Panc1 (cell line): ENCODE results near the gene KMT2C. TPM values are rescaled to one million over a fixed set of nuclear protein-coding genes. Genes with fewer than 3 reads are reported as not detected.

Experiments used
- ATAC-seq: fragments of 200-7000 bp; cut with Tn5 transposase; 2 replicates; pipeline ENCODE4 v1.9.1; 2020; ENCODE audit warnings: mild to moderate bottlenecking, moderate library complexity
- BruUV-seq: library from RNA; stranded (reverse); fragments of 400-500 nt; replicated peaks from 2 replicates; lab custom pipeline; 2021; lab: Mats Ljungman, UMichigan
- CTCF ChIA-PET: fragments of 300-600 bp; sonication (Branson Sonifier 250); formaldehyde crosslinking; loops from one replicate; lab custom pipeline; 2022; ENCODE audit warnings: antibody characterized with exemption; lab: Charles Lee
- POLR2A ChIA-PET: fragments of 300-600 bp; sonication (Branson Sonifier 250); formaldehyde crosslinking; loops from one replicate; lab custom pipeline; 2022; ENCODE audit warnings: antibody characterized with exemption; lab: Charles Lee
- DNase-seq: peaks from one replicate; pipeline ENCODE4 v3.0.0-alpha.2; 2010; ENCODE audit warnings: low read depth, low spot score
- H3K27ac ChIP-seq: 2 replicates; pipeline ENCODE4 v1.5.1; 2011; ENCODE audit warnings: mild to moderate bottlenecking, low read length, inconsistent platforms
- H3K27me3 ChIP-seq: fragments of 200-500 bp; sonication (Bioruptor generic); 2 replicates; pipeline ENCODE4 v1.6.0; 2014; ENCODE audit warnings: low read length, inconsistent platforms; ENCODE audit not compliant: control insufficient read depth, insufficient read depth
- H3K36me3 ChIP-seq: fragments of 200-500 bp; sonication (Bioruptor generic); 2 replicates; pipeline ENCODE4 v1.5.1; 2014; ENCODE audit warnings: inconsistent platforms, mild to moderate bottlenecking, low read length, moderate library complexity; ENCODE audit not compliant: control insufficient read depth, insufficient read depth
- H3K4me1 ChIP-seq: 2 replicates; pipeline ENCODE4 v1.5.1; 2011; ENCODE audit warnings: inconsistent platforms, mild to moderate bottlenecking, low read length, moderate library complexity; ENCODE audit not compliant: control insufficient read depth, insufficient read depth
- H3K4me3 ChIP-seq, 2 experiments: 2 replicates each; pipeline ENCODE4 v1.5.1; 2011 to 2012; ENCODE audit warnings: low read depth in 2 of 2, low read length in 2 of 2, mild to moderate bottlenecking in 2 of 2, inconsistent platforms in 1 of 2, moderate library complexity in 1 of 2
- H3K9me3 ChIP-seq: fragments of 200-500 bp; sonication (Bioruptor generic); 2 replicates; pipeline ENCODE4 v1.5.1; 2014; ENCODE audit warnings: low read depth, mild to moderate bottlenecking, inconsistent platforms, low read length, moderate library complexity; ENCODE audit not compliant: control insufficient read depth, insufficient read depth
- CTCF ChIP-seq: fragments of 450-650 bp; IDR thresholded peaks from 2 replicates; pipeline ENCODE4 v1.5.1; 2017; ENCODE audit warnings: mild to moderate bottlenecking
- POLR2AphosphoS5 ChIP-seq: IDR thresholded peaks from 2 replicates; pipeline ENCODE4 v1.6.1; 2012; ENCODE audit warnings: mild to moderate bottlenecking, low read depth, low read length, moderate library complexity
- REST ChIP-seq, 2 experiments: IDR thresholded peaks; 2 replicates each; pipeline ENCODE4 v1.6.1; 2011 to 2012; ENCODE audit warnings: low read depth in 2 of 2, control low read depth in 1 of 2, low read length in 1 of 2, mild to moderate bottlenecking in 1 of 2, moderate library complexity in 1 of 2; ENCODE audit not compliant: insufficient read depth in 1 of 2
- SIN3A ChIP-seq: IDR thresholded peaks from 2 replicates; pipeline ENCODE4 v1.6.1; 2012; ENCODE audit warnings: low read depth, mild to moderate bottlenecking, low read length, moderate library complexity, borderline replicate concordance; ENCODE audit not compliant: insufficient read depth
- TCF7L2 ChIP-seq: IDR thresholded peaks from 2 replicates; pipeline ENCODE4 v1.6.1; 2011; ENCODE audit warnings: mild to moderate bottlenecking, low read depth, low read length, inconsistent platforms
- in situ Hi-C: cut with HindIII; loops from 2 replicates; pipeline ENCODE4 v1.10.0; 2016; ENCODE audit warnings: low sequenced_read_pairs, low pct_unique_long_range_greater_than_20kb
- intact Hi-C: fragments of 100-400 bp; cut with micrococcal nuclease; formaldehyde crosslinking; loops from one replicate; pipeline ENCODE4 v1.10.0; 2022; ENCODE audit not compliant: unreplicated experiment
- total RNA-seq: library from RNA; stranded (reverse); gene quantifications from one replicate; pipeline ENCODE4 v1.2.1, GENCODE V29; 2021; ENCODE audit not compliant: unreplicated experiment

Gene KMT2C
- total RNA-seq, 1 experiment from 2014 or later, result 42.5 TPM

- no TSS peak for BruUV-seq
- DNase-seq (no peak), ATAC-seq (no peak)
- no peak overlapping the region for H3K27ac ChIP-seq
- peaks cover 4% of the 10 kb centered on the region; the same call in 1 of the 2 replicates for H3K36me3 ChIP-seq
- H3K4me1 ChIP-seq, result no peaks in the 10 kb centered on the region
- no peak overlapping the region for H3K4me3 ChIP-seq
- H3K27me3 ChIP-seq, result no peaks in the 10 kb centered on the region
- in situ Hi-C loops, result no loop called here
- ChIA-PET CTCF (no interaction called here), POLR2A (no interaction called here)
- intact Hi-C loops, result no loop called here
- no peaks in the 10 kb centered on the region for H3K9me3 ChIP-seq
- TF ChIP-seq CTCF, result no peak
- no peak for TF ChIP-seq SIN3A
- TF ChIP-seq POLR2AphosphoS5, result no peak
- no peak for TF ChIP-seq TCF7L2
- no peak for TF ChIP-seq REST (IDR thresholded peaks at IDR 0.05; ENCODE audit: insufficient read depth in 1 of 2, low read depth in 2 of 2, low read length in 1 of 2)
These were observed 303.0 kb downstream of the KMT2C start for GRCh38 chr7:152132812-152133211.

GRCh38 chr7:152131981-152132494 is 303.8 kb downstream of the KMT2C start:
- ATAC-seq (0 out of 2 replicates have a peak, but pooled peaks have one; percentile 16), DNase-seq (no peak)
- intact Hi-C loops, result no loop called here
- TF ChIP-seq CTCF, result no peak
- no peak for TF ChIP-seq REST (IDR thresholded peaks at IDR 0.05; ENCODE audit: insufficient read depth in 1 of 2, low read depth in 2 of 2, low read length in 1 of 2)
- TF ChIP-seq POLR2AphosphoS5, result no peak
- no peak for TF ChIP-seq TCF7L2
- no peak for TF ChIP-seq SIN3A
- H3K4me3 ChIP-seq, result no peak overlapping the region
- H3K27me3 ChIP-seq, result no peaks in the 10 kb centered on the region
- no peak overlapping the region for H3K27ac ChIP-seq
- in situ Hi-C loops, result no loop called here
- peaks cover 4% of the 10 kb centered on the region; the same call in 1 of the 2 replicates for H3K36me3 ChIP-seq
- no peaks in the 10 kb centered on the region for H3K9me3 ChIP-seq
- H3K4me1 ChIP-seq, result no peaks in the 10 kb centered on the region
- ChIA-PET POLR2A (no interaction called here), CTCF (interaction anchor here (0.6 kb wide), 1 partner anchor 566 kb away, joined by 3 read pairs; no protein-coding TSS in a partner anchor)
- no TSS peak for BruUV-seq
